A549 treated with ZK216348 at 1 μM for 4 hours (cell line): ENCODE measurements around the gene OSMR. TPM values are rescaled to one million over a fixed set of nuclear protein-coding genes. Genes with fewer than 3 reads are reported as not detected.

Source experiments
- total RNA-seq: library from RNA; stranded (reverse); fragments of 200-300 nt; extraction: Qiagen RNA extraction; gene quantifications from 5 replicates; pipeline ENCODE4 v1.2.3, GENCODE V29; 2022; ENCODE audit warnings: low read depth

Gene OSMR
- 49.0 to 77.8 TPM (median 68.1 TPM) in 5 replicates for total RNA-seq

DNA sequence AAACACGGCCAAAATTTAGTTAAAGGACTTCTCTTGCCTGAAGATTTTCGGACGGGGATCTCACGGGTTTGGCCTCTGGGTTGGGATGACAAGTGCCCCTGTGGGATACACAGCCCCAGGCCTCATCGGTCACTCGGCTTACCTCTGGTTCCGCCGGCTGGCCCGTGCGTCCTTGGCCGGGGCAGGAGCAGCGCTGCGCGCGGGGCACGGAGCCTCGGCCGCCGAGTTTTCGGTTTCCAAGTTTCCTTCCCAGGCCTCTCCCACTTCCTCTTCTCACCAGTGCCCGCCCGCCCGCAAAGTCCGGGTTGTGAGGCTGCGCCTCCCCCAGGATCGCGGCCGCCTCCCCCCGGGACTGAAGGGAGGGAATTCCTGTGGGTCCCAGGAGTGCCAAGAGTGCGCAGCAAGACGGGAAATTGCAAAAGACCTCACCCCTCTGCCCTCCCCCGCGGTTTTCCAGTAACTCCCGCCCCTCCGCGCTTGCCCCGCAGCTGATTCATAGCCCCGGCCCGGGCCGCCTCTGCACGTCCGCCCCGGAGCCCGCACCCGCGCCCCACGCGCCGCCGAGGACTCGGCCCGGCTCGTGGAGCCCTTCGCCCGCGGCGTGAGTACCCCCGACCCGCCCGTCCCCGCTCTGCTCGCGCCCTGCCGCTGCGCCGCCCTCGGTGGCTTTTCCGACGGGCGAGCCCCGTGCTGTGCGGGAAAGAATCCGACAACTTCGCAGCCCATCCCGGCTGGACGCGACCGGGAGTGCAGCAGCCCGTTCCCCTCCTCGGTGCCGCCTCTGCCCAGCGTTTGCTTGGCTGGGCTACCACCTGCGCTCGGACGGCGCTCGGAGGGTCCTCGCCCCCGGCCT is at the start of gene OSMR:
OSMR (plus strand) TSS at position 487 of the 853 bp plus-strand sequence. CDS start 23,033 bp downstream, outside the sequence.

Other genes with a start within 250 kb of the OSMR start
- 4.9 to 13.3 TPM (median 9.6 TPM) in 5 replicates for gene RICTOR, start 228.4 kb downstream of the OSMR start, total RNA-seq